Caco-2 (cell line): ENCODE measurements around the gene RBPJ. TPM values are rescaled to one million over a fixed set of nuclear protein-coding genes. Genes with fewer than 3 reads are reported as not detected.

Source experiments
- BruUV-seq: library from RNA; stranded (reverse); fragments of 400-500 nt; replicated peaks from 2 replicates; lab custom pipeline; 2021; lab: Mats Ljungman, UMichigan
- CTCF ChIA-PET: fragments of 300-600 bp; sonication (Branson Sonifier 250); formaldehyde crosslinking; loops from one replicate; lab custom pipeline; 2022; ENCODE audit warnings: antibody characterized with exemption; lab: Charles Lee
- POLR2A ChIA-PET: fragments of 300-600 bp; sonication (Branson Sonifier 250); formaldehyde crosslinking; loops from one replicate; lab custom pipeline; 2022; ENCODE audit warnings: antibody characterized with exemption; lab: Charles Lee
- DNase-seq, 2 experiments: peaks; one replicate each; pipeline versions ENCODE4 v3.0.0 to v3.0.0-alpha.2; 2020 to 2022
- H3K27me3 ChIP-seq: replicated peaks from 2 replicates; pipeline ENCODE4 v1.6.0; 2011; ENCODE audit warnings: low read length; ENCODE audit not compliant: control insufficient read depth, insufficient read depth
- H3K36me3 ChIP-seq: 2 replicates; pipeline ENCODE4 v1.5.1; 2011; ENCODE audit warnings: low read length; ENCODE audit not compliant: control insufficient read depth, insufficient read depth
- H3K4me1 ChIP-seq: fragments of 250-450 bp; sonication (Bioruptor Pico); 2 replicates; pipeline ENCODE4 v1.5.1; 2020; ENCODE audit warnings: mild to moderate bottlenecking
- H3K4me3 ChIP-seq: 2 replicates; pipeline ENCODE4 v1.5.1; 2011; ENCODE audit warnings: low read depth, mild to moderate bottlenecking, control low read depth, low read length
- H3K9me3 ChIP-seq: fragments of 250-450 bp; sonication (Bioruptor Pico); 2 replicates; pipeline ENCODE4 v1.5.1; 2020; ENCODE audit warnings: mild to moderate bottlenecking, moderate library complexity
- H3K27ac Mint-ChIP-seq: one replicate; pipeline ENCODE4 v1.8.0; 2022; ENCODE audit warnings: mixed read lengths; ENCODE audit not compliant: unreplicated experiment
- H3K27me3 Mint-ChIP-seq: one replicate; pipeline ENCODE4 v1.8.0; 2022; ENCODE audit warnings: mixed read lengths; ENCODE audit not compliant: insufficient read depth, unreplicated experiment
- H3K36me3 Mint-ChIP-seq: one replicate; pipeline ENCODE4 v1.8.0; 2022; ENCODE audit warnings: mild to moderate bottlenecking, mixed read lengths; ENCODE audit not compliant: insufficient read depth, unreplicated experiment
- H3K4me1 Mint-ChIP-seq: one replicate; pipeline ENCODE4 v1.8.0; 2022; ENCODE audit warnings: low read depth, mixed read lengths; ENCODE audit not compliant: unreplicated experiment
- H3K4me3 Mint-ChIP-seq: one replicate; pipeline ENCODE4 v1.8.0; 2022; ENCODE audit warnings: mild to moderate bottlenecking, moderate library complexity, mixed read lengths; ENCODE audit not compliant: unreplicated experiment
- H3K9me3 Mint-ChIP-seq: one replicate; pipeline ENCODE4 v1.8.0; 2022; ENCODE audit warnings: mixed read lengths; ENCODE audit not compliant: unreplicated experiment
- CTCF ChIP-seq, 2 experiments: fragments of 200-600 bp in 1 of 2; IDR thresholded peaks; 1 replicate in 1 of 2; 2 replicates in 1 of 2; pipeline versions ENCODE4 v1.5.1 to v1.8.0; 2011 to 2022; ENCODE audit warnings: antibody characterized with exemption in 1 of 2, control low read depth in 1 of 2, inconsistent platforms in 1 of 2, low read depth in 1 of 2, low read length in 1 of 2, mild to moderate bottlenecking in 1 of 2, moderate library complexity in 1 of 2; ENCODE audit not compliant: insufficient read depth in 1 of 2, severe bottlenecking in 1 of 2, unreplicated experiment in 1 of 2
- intact Hi-C: fragments of 100-400 bp; cut with micrococcal nuclease; formaldehyde crosslinking; loops from one replicate; pipeline ENCODE4 v1.10.0; 2022; ENCODE audit not compliant: unreplicated experiment
- total RNA-seq: library from RNA; stranded (reverse); gene quantifications from 2 replicates; pipeline ENCODE4 v1.2.3, GENCODE V29; 2022

The RBPJ gene
- total RNA-seq, 1 experiment from 2014 or later, result 38.8 TPM

GRCh38 chr4:26432419-26432818 is 111.6 kb downstream of the RBPJ start:
- ChIA-PET CTCF (no interaction called here), POLR2A (no interaction called here)
- Histone ChIP-seq H3K4me1 (peaks cover 3% of the 10 kb centered on the region), H3K27me3 (no peaks in the 10 kb centered on the region), H3K36me3 (no peaks in the 10 kb centered on the region; the same call in 1 of the 2 replicates), H3K9me3 (no peaks in the 10 kb centered on the region), H3K4me3 (no peak overlapping the region)
- no TSS peak for BruUV-seq
- intact Hi-C loops, result no loop called here
- Mint-ChIP-seq H3K4me1 (peaks cover 1% of the 10 kb centered on the region), H3K4me3 (no peak overlapping the region), H3K36me3 (peaks cover 36% of the 10 kb centered on the region), H3K9me3 (no peaks in the 10 kb centered on the region), H3K27ac (no peak overlapping the region), H3K27me3 (no peaks in the 10 kb centered on the region)
- TF ChIP-seq CTCF (IDR thresholded peaks at IDR 0.05; ENCODE audit: insufficient read depth in 1 of 2, low read depth in 1 of 2, low read length in 1 of 2, severe bottlenecking in 1 of 2, unreplicated experiment in 1 of 2), result no peak
- DNase-seq, result no peak

- H3K4me3 Mint-ChIP-seq, result no peak overlapping the region
- no peaks in the 10 kb centered on the region for H3K4me1 Mint-ChIP-seq
- Histone ChIP-seq H3K4me3 (no peak overlapping the region), H3K9me3 (no peaks in the 10 kb centered on the region), H3K27me3 (no peaks in the 10 kb centered on the region), H3K4me1 (peaks cover 14% of the 10 kb centered on the region), H3K36me3 (no peaks in the 10 kb centered on the region; the same call in 1 of the 2 replicates)
- H3K9me3 Mint-ChIP-seq, result no peaks in the 10 kb centered on the region
- ChIA-PET CTCF (no interaction called here), POLR2A (no interaction called here)
- no peak overlapping the region for H3K27ac Mint-ChIP-seq
- TF ChIP-seq CTCF (IDR thresholded peaks at IDR 0.05; ENCODE audit: insufficient read depth in 1 of 2, low read depth in 1 of 2, low read length in 1 of 2, severe bottlenecking in 1 of 2, unreplicated experiment in 1 of 2), result no peak
- BruUV-seq, result no TSS peak
- intact Hi-C loops, result no loop called here
- no peaks in the 10 kb centered on the region for H3K27me3 Mint-ChIP-seq
- DNase-seq, result no peak
- H3K36me3 Mint-ChIP-seq, result peaks cover 37% of the 10 kb centered on the region
These were observed 112.7 kb downstream of the RBPJ start for GRCh38 chr4:26433556-26433955.

GRCh38 chr4:26434030-26434639 is 113.3 kb downstream of the RBPJ start:
- Mint-ChIP-seq H3K27me3 (no peaks in the 10 kb centered on the region), H3K4me3 (no peak overlapping the region), H3K9me3 (no peaks in the 10 kb centered on the region), H3K36me3 (peaks cover 37% of the 10 kb centered on the region), H3K4me1 (no peaks in the 10 kb centered on the region), H3K27ac (no peak overlapping the region)
- intact Hi-C loops, result no loop called here
- DNase-seq, result no peak
- POLR2A ChIA-PET, result no interaction called here
- no peaks in the 10 kb centered on the region for H3K27me3 ChIP-seq
- no peak for TF ChIP-seq CTCF (IDR thresholded peaks at IDR 0.05; ENCODE audit: insufficient read depth in 1 of 2, low read depth in 1 of 2, low read length in 1 of 2, severe bottlenecking in 1 of 2, unreplicated experiment in 1 of 2)
- H3K4me3 ChIP-seq, result no peak overlapping the region
- no TSS peak for BruUV-seq
- peaks cover 16% of the 10 kb centered on the region for H3K4me1 ChIP-seq
- no peaks in the 10 kb centered on the region for H3K9me3 ChIP-seq
- CTCF ChIA-PET, result no interaction called here
- no peaks in the 10 kb centered on the region; the same call in 1 of the 2 replicates for H3K36me3 ChIP-seq
